ENCODE results near the gene HTRA1.

DNA sequence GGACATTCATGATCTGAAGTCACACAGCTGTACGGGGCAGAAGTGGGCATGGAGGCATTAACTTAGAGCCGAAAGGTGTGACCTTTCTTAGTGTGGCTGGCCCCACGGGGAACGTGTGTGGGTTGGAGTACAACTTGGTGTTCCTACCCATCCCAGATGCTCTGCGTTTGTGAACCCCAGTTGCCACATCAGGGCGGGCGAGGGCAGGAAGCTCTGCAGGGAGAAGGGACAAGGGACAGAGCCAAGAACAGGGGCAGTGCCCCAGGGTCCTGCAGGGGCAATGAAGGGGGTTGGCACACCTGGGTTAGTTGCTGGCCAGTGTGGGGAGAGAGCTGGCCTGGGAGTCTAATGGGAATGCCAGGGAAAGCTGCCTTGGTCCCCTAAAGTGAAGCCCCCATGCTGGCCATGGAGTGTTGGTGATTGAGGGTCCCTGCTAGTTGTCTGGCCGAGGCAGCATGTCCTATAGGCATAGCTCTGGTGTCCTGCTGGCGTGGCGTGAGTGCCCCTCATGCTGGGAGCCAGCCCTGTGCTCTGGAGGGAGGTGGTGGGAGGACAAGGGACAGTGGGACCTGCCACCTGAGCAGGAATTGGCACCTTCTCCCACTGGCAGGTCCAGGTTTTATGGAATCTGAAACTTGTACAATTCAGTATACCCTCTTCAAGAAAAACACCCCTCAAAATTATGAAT is 18.9 kb downstream of the HTRA1 start:
- no peak for TF ChIP-seq GATA3 (IDR thresholded peaks at IDR 0.05; ENCODE audit: low read depth, low read length)
- no peak for TF ChIP-seq GATA2 (IDR thresholded peaks at IDR 0.05; ENCODE audit: low read depth, low read length)
